Measurements from ENCODE around the gene EMP2.

DNA sequence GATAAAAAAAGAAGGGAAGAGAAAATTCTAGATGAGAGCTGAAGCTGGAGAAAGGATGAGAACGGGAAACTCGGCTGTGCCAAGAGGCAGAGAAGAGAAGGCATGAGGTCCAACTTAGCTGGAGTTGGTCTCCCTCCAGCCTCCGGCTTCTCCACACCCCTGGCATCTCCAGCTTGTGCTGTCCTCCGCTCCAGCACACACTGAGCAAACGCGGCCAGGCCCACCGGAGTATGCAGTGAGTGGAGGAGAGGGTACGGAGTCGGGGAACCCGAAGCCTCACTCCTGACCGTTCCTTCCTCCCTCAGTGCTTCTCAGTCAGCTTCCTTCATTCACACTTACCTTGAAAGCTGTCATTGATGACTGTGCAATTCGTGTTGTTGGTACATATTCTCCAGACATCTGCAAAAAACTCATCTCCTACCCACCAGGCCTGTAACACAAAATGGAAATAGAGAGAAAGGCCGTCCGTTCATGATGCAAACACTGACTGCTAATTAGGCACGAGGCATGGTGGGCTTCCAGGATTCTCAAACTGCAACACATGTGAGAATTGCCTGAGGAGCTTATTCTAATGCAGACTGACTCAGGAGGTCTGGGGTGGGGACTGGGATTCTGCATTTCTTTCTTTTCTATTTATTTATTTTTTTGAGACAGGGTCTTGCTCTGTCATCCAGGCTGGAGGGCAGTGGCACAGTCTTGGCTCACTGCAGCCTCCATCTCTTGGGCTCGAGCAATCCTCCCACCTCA lies 37.0 kb downstream of the EMP2 start:
- TF ChIP-seq, protein P1, sequence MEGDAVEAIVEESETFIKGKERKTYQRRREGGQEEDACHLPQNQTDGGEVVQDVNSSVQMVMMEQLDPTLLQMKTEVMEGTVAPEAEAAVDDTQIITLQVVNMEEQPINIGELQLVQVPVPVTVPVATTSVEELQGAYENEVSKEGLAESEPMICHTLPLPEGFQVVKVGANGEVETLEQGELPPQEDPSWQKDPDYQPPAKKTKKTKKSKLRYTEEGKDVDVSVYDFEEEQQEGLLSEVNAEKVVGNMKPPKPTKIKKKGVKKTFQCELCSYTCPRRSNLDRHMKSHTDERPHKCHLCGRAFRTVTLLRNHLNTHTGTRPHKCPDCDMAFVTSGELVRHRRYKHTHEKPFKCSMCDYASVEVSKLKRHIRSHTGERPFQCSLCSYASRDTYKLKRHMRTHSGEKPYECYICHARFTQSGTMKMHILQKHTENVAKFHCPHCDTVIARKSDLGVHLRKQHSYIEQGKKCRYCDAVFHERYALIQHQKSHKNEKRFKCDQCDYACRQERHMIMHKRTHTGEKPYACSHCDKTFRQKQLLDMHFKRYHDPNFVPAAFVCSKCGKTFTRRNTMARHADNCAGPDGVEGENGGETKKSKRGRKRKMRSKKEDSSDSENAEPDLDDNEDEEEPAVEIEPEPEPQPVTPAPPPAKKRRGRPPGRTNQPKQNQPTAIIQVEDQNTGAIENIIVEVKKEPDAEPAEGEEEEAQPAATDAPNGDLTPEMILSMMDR (conservative IDR thresholded peaks at IDR 0.05; ENCODE audit: low read length) = no peak
- TF ChIP-seq EZH2phosphoT487 (IDR thresholded peaks at IDR 0.05; ENCODE audit: borderline replicate concordance) = no peak

All from Loucy (cell line).